H1 (cell line): ENCODE measurements around the gene ZNF358. TPM values are rescaled to one million over a fixed set of nuclear protein-coding genes. Genes with fewer than 3 reads are reported as not detected.

ENCODE experiments used
- CTCF ChIA-PET: fragments of 300-600 bp; sonication (Branson Sonifier 250); formaldehyde crosslinking; loops from one replicate; lab custom pipeline; 2021; ENCODE audit not compliant: partially characterized antibody; lab: Charles Lee
- POLR2A ChIA-PET: fragments of 300-600 bp; sonication (Branson Sonifier 250); formaldehyde crosslinking; loops from one replicate; lab custom pipeline; 2021; ENCODE audit warnings: inconsistent platforms; ENCODE audit not compliant: partially characterized antibody; lab: Charles Lee
- DNase-seq, 2 experiments: peaks; one replicate each; pipeline versions ENCODE4 v3.0.0 to v3.0.0-alpha.2; 2010 to 2022; ENCODE audit warnings: low spot score in 2 of 2, low read depth in 1 of 2, mixed read lengths in 1 of 2
- FAIRE-seq: peaks from 2 replicates; lab custom pipeline; 2011; peaks lifted over from hg19 to GRCh38; lab: Jason Lieb, UNC
- H2AFZ ChIP-seq: 2 replicates; pipeline ENCODE4 v1.8.1; 2012; ENCODE audit warnings: low read length, inconsistent platforms
- H2AK5ac ChIP-seq: 2 replicates; pipeline ENCODE4 v1.6.1; 2013; ENCODE audit warnings: low read depth, low read length
- H2BK120ac ChIP-seq: replicated peaks from 2 replicates; pipeline ENCODE3; 2013; ENCODE audit warnings: low read depth, low read length, inconsistent platforms
- H2BK12ac ChIP-seq: 2 replicates; pipeline ENCODE4 v1.6.1; 2013; ENCODE audit warnings: low read depth, low read length
- H2BK15ac ChIP-seq: 2 replicates; pipeline ENCODE4 v1.6.1; 2013; ENCODE audit warnings: low read length
- H2BK20ac ChIP-seq: 2 replicates; pipeline ENCODE4 v1.6.1; 2013; ENCODE audit warnings: low read length
- H2BK5ac ChIP-seq: 2 replicates; pipeline ENCODE4 v1.6.1; 2013; ENCODE audit warnings: low read depth, low read length
- H3K14ac ChIP-seq: 2 replicates; pipeline ENCODE4 v1.6.1; 2013; ENCODE audit warnings: inconsistent platforms; ENCODE audit not compliant: insufficient read length
- H3K18ac ChIP-seq: 2 replicates; pipeline ENCODE4 v1.6.1; 2013; ENCODE audit warnings: low read length; ENCODE audit errors: extremely low read depth
- H3K23ac ChIP-seq: 2 replicates; pipeline ENCODE4 v1.6.1; 2013; ENCODE audit warnings: inconsistent platforms; ENCODE audit not compliant: insufficient read length
- H3K23me2 ChIP-seq: 2 replicates; pipeline ENCODE4 v1.6.1; 2013; ENCODE audit warnings: low read depth, low read length
- H3K27ac ChIP-seq: 2 replicates; pipeline ENCODE4 v1.6.1; 2011; ENCODE audit warnings: low read depth, low read length, inconsistent platforms
- H3K27me3 ChIP-seq, 4 experiments: replicated peaks in 1 of 4; 1 replicate in 1 of 4; 2 replicates in 3 of 4; pipeline versions ENCODE4 v1.6.1 to v1.8.1; 2011 to 2013; ENCODE audit warnings: low read length in 3 of 4, mild to moderate bottlenecking in 3 of 4, inconsistent platforms in 2 of 4, mixed read lengths in 2 of 4, moderate library complexity in 1 of 4; ENCODE audit not compliant: control insufficient read depth in 3 of 4, insufficient read depth in 3 of 4; ENCODE audit errors: extremely low read depth in 1 of 4
- H3K36me3 ChIP-seq, 4 experiments: 2 replicates each; pipeline versions ENCODE4 v1.6.1 to v1.8.1; 2011 to 2013; ENCODE audit warnings: mild to moderate bottlenecking in 4 of 4, low read length in 3 of 4, moderate library complexity in 2 of 4, control low read depth in 1 of 4, inconsistent platforms in 1 of 4; ENCODE audit not compliant: insufficient read depth in 4 of 4, control insufficient read depth in 2 of 4
- H3K4ac ChIP-seq: replicated peaks from 2 replicates; pipeline ENCODE3; 2013; ENCODE audit warnings: low read length, low read depth, mixed read lengths, inconsistent platforms; ENCODE audit not compliant: insufficient read length
- H3K4me1 ChIP-seq, 4 experiments: replicated peaks in 1 of 4; 1 replicate in 1 of 4; 2 replicates in 3 of 4; pipeline versions ENCODE4 v1.6.1 to v1.8.1; 2011 to 2013; ENCODE audit warnings: low read length in 3 of 4, inconsistent platforms in 2 of 4, mixed read lengths in 1 of 4; ENCODE audit not compliant: insufficient read depth in 4 of 4, control insufficient read depth in 3 of 4
- H3K4me2 ChIP-seq, 2 experiments: 2 replicates each; pipeline versions ENCODE4 v1.6.1 to v1.8.1; 2011 to 2013; ENCODE audit warnings: low read depth in 2 of 2, low read length in 2 of 2, control low read depth in 1 of 2, inconsistent platforms in 1 of 2, mild to moderate bottlenecking in 1 of 2; ENCODE audit not compliant: insufficient read depth in 1 of 2
- H3K4me3 ChIP-seq, 4 experiments: fragments of 200-600, 300-600 bp in 1 of 4; sonication (generic), shearing (Covaris generic), sonication (Bioruptor Twin) in 1 of 4; 2 replicates each; pipeline versions ENCODE4 v1.5.1 to v1.8.1; 2011 to 2016; ENCODE audit warnings: low read length in 4 of 4, low read depth in 3 of 4, control low read depth in 2 of 4, inconsistent platforms in 2 of 4, mild to moderate bottlenecking in 2 of 4, mixed read lengths in 1 of 4, moderate library complexity in 1 of 4; ENCODE audit not compliant: insufficient read depth in 2 of 4; ENCODE audit errors: extremely low read depth in 1 of 4
- H3K56ac ChIP-seq: replicated peaks from 2 replicates; pipeline ENCODE3; 2013; ENCODE audit warnings: low read depth, mild to moderate bottlenecking, mixed read lengths, low read length, inconsistent platforms; ENCODE audit not compliant: insufficient read length
- H3K79me1 ChIP-seq: 2 replicates; pipeline ENCODE4 v1.6.1; 2013; ENCODE audit warnings: low read depth, low read length, control low read depth
- H3K79me2 ChIP-seq, 2 experiments: 2 replicates each; pipeline versions ENCODE4 v1.6.1 to v1.8.1; 2012 to 2013; ENCODE audit warnings: low read length in 2 of 2, mild to moderate bottlenecking in 2 of 2, inconsistent platforms in 1 of 2; ENCODE audit not compliant: insufficient read depth in 2 of 2, control insufficient read depth in 1 of 2
- H3K9ac ChIP-seq, 4 experiments: replicated peaks in 1 of 4; 1 replicate in 1 of 4; 2 replicates in 3 of 4; pipeline versions ENCODE4 v1.6.1 to v1.8.1; 2011 to 2013; ENCODE audit warnings: low read depth in 3 of 4, low read length in 3 of 4, control low read depth in 2 of 4, mild to moderate bottlenecking in 2 of 4, moderate library complexity in 2 of 4, inconsistent platforms in 1 of 4; ENCODE audit errors: extremely low read depth in 1 of 4
- H3K9me3 ChIP-seq, 2 experiments: 2 replicates each; pipeline versions ENCODE4 v1.6.1 to v1.8.1; 2012 to 2013; ENCODE audit warnings: mild to moderate bottlenecking in 2 of 2, moderate library complexity in 2 of 2, control low read depth in 1 of 2, inconsistent platforms in 1 of 2, low read depth in 1 of 2, low read length in 1 of 2, mixed read lengths in 1 of 2; ENCODE audit not compliant: insufficient read depth in 2 of 2
- H4K20me1 ChIP-seq, 2 experiments: replicated peaks in 1 of 2; 2 replicates each; pipeline versions ENCODE3 to v1.8.1; 2011 to 2013; ENCODE audit warnings: inconsistent platforms in 2 of 2, low read length in 2 of 2, mild to moderate bottlenecking in 1 of 2; ENCODE audit not compliant: insufficient read depth in 2 of 2, control insufficient read depth in 1 of 2
- H4K5ac ChIP-seq: 2 replicates; pipeline ENCODE4 v1.6.1; 2013; ENCODE audit warnings: low read length, low read depth, mixed read lengths, inconsistent platforms; ENCODE audit not compliant: insufficient read length
- H4K8ac ChIP-seq: 2 replicates; pipeline ENCODE4 v1.8.0; 2013; ENCODE audit warnings: mild to moderate bottlenecking, moderate library complexity, low read length, inconsistent platforms; ENCODE audit not compliant: insufficient read depth; ENCODE audit errors: extremely low read depth
- H4K91ac ChIP-seq: replicated peaks from 2 replicates; pipeline ENCODE3; 2013; ENCODE audit warnings: low read length, mixed read lengths, inconsistent platforms; ENCODE audit not compliant: insufficient read length
- BCL11A ChIP-seq, 2 experiments: IDR thresholded peaks; one replicate each; pipeline ENCODE4 v1.6.1; 2011; ENCODE audit warnings: low read depth in 2 of 2, low read length in 2 of 2, mild to moderate bottlenecking in 2 of 2
- GABPA ChIP-seq: IDR thresholded peaks from 2 replicates; pipeline ENCODE4 v1.6.1; 2011; ENCODE audit warnings: mild to moderate bottlenecking, low read length, moderate library complexity, borderline replicate concordance; ENCODE audit not compliant: insufficient read depth
- MAX ChIP-seq: IDR thresholded peaks from 2 replicates; pipeline ENCODE4 v1.6.1; 2012; ENCODE audit warnings: inconsistent platforms
- NRF1 ChIP-seq: IDR thresholded peaks from 2 replicates; pipeline ENCODE4 v1.6.1; 2011; ENCODE audit warnings: mild to moderate bottlenecking, low read depth, low read length, improper control_type of control experiment
- PHF8 ChIP-seq: fragments of 200-600 bp; sonication (generic); conservative IDR thresholded peaks from 2 replicates; pipeline ENCODE4 v1.7.1; 2012; ENCODE audit warnings: low read depth, mild to moderate bottlenecking, inconsistent platforms, low read length, moderate library complexity
- RNF2 ChIP-seq: fragments of 200-900, 300-1000 bp; sonication (generic); IDR thresholded peaks from 2 replicates; pipeline ENCODE4 v1.7.1; 2016; ENCODE audit warnings: borderline replicate concordance, low read depth, mild to moderate bottlenecking, antibody characterized with exemption, low read length; ENCODE audit not compliant: poor library complexity, severe bottlenecking; ENCODE audit errors: missing control alignments
- RXRA ChIP-seq: IDR thresholded peaks from 2 replicates; pipeline ENCODE4 v1.6.1; 2011; ENCODE audit warnings: low read depth, mild to moderate bottlenecking, low read length, moderate library complexity; ENCODE audit not compliant: insufficient read depth
- SAP30 ChIP-seq: fragments of 300-600 bp; sonication (generic); IDR thresholded peaks from 2 replicates; pipeline ENCODE4 v1.7.1; 2012; ENCODE audit warnings: low read length, moderate library complexity, mild to moderate bottlenecking, inconsistent platforms; ENCODE audit not compliant: insufficient read depth, insufficient replicate concordance
- SIX5 ChIP-seq: IDR thresholded peaks from 2 replicates; pipeline ENCODE4 v1.6.1; 2011; ENCODE audit warnings: mild to moderate bottlenecking, low read depth, low read length
- WGBS, 2 experiments: shearing (Covaris generic) in 1 of 2; methylation state at CpG; one replicate each; pipeline versions ENCODE4 v1.1.6 to v1.1.7; 2013 to 2015; ENCODE audit warnings: low lambda C conversion rate in 2 of 2, mixed read lengths in 2 of 2, inconsistent platforms in 1 of 2, low coverage in 1 of 2, missing lambda C conversion rate in 1 of 2; ENCODE audit not compliant: insufficient replicate concordance in 2 of 2, insufficient coverage in 1 of 2, insufficient read length in 1 of 2; ENCODE audit errors: extremely low coverage in 1 of 2, missing lambda C conversion rate in 1 of 2; 5-methylcytosine and 5-hydroxymethylcytosine counted together
- polyA plus RNA-seq, 7 experiments: library from polyadenylated mRNA; depleted of rRNA in 3 of 7; stranded (reverse) in 5 of 7; unstranded in 2 of 7; fragments of >200 nt in 5 of 7; fragments of 200-250 nt in 2 of 7; gene quantifications; 1 replicate in 5 of 7; 2 replicates in 1 of 7; 4 replicates in 1 of 7; pipeline versions ENCODE4 v1.2.1 to v1.2.3, GENCODE V29; 2011 to 2013; ENCODE audit warnings: missing spikeins in 2 of 7, mixed read lengths in 2 of 7
- total RNA-seq: library from RNA; stranded (reverse); fragmentation: NEBNext Ultra II Directional; extraction: Animal tissue kit (Norgen Biotek cat#: 25700); gene quantifications from 2 replicates; pipeline ENCODE4 v1.2.1, GENCODE V29; 2021
- TF ChIP-seq, protein P1 (sequence below): IDR thresholded peaks from 2 replicates; pipeline ENCODE4 v1.6.1; 2012; ENCODE audit warnings: low read length, inconsistent platforms

ZNF358 gene
- total and polyA plus RNA-seq, 2 of the 8 experiments (the other 6 are each of a cell fraction or from before 2014, with no cell fraction given): 40.0 to 60.3 TPM

- H3K18ac ChIP-seq: no peak overlapping the region
- no peak overlapping the region for H3K4me3 ChIP-seq
- H2BK5ac ChIP-seq: no peak overlapping the region
- POLR2A ChIA-PET: interaction anchor here (0.6 kb wide), 1 partner anchor 38 kb away, joined by 3 read pairs; no protein-coding TSS in a partner anchor
- no peak overlapping the region for H2BK15ac ChIP-seq
- H2AFZ ChIP-seq: no peak overlapping the region
- H4K91ac ChIP-seq: no peak overlapping the region
- no peak overlapping the region for H3K4me2 ChIP-seq
- no peak overlapping the region for H3K14ac ChIP-seq
- H3K27me3 ChIP-seq: no peaks in the 10 kb centered on the region
- H4K8ac ChIP-seq: no peak overlapping the region
- no peak overlapping the region for H3K4ac ChIP-seq
- H2BK120ac ChIP-seq: no peak overlapping the region
- H3K79me1 ChIP-seq: no peaks in the 10 kb centered on the region
- H3K56ac ChIP-seq: no peak overlapping the region
- H3K23me2 ChIP-seq: no peaks in the 10 kb centered on the region
- no peak overlapping the region for H3K23ac ChIP-seq
- peaks cover 0 to 4% of the 10 kb centered on the region in 2 experiments for H4K20me1 ChIP-seq
- H3K36me3 ChIP-seq: peaks cover 0 to 21% (median 6%) of the 10 kb centered on the region in 4 experiments; a peak in 4 of 8 replicates
- FAIRE-seq: no peak
- no peaks in the 10 kb centered on the region for H3K79me2 ChIP-seq
- H2AK5ac ChIP-seq: no peak overlapping the region
- H4K5ac ChIP-seq: no peak overlapping the region
- no peaks in the 10 kb centered on the region for H3K4me1 ChIP-seq
- no peak for DNase-seq
- 95% methylated on average over 23 of the region's 31 CpGs; no CpG with 5 or more reads in 1 of the 2 experiments for WGBS, 2 experiments
- H3K9ac ChIP-seq: no peak overlapping the region
- no peak overlapping the region for H3K27ac ChIP-seq
- no peak overlapping the region for H2BK12ac ChIP-seq
- no peak overlapping the region for H2BK20ac ChIP-seq
- H3K9me3 ChIP-seq: no peaks in the 10 kb centered on the region
- CTCF ChIA-PET: no interaction called here
- no peak for TF ChIP-seq GABPA
- TF ChIP-seq MAX: no peak
- no peak for TF ChIP-seq PHF8
- no peak for TF ChIP-seq SIX5
- no peak for TF ChIP-seq RXRA
- TF ChIP-seq NRF1: no peak
- no peak for TF ChIP-seq RNF2
- no peak for TF ChIP-seq SAP30
- TF ChIP-seq BCL11A (IDR thresholded peaks at IDR 0.05; ENCODE audit: low read depth in 2 of 2, low read length in 2 of 2): no peak
- TF ChIP-seq, protein P1, sequence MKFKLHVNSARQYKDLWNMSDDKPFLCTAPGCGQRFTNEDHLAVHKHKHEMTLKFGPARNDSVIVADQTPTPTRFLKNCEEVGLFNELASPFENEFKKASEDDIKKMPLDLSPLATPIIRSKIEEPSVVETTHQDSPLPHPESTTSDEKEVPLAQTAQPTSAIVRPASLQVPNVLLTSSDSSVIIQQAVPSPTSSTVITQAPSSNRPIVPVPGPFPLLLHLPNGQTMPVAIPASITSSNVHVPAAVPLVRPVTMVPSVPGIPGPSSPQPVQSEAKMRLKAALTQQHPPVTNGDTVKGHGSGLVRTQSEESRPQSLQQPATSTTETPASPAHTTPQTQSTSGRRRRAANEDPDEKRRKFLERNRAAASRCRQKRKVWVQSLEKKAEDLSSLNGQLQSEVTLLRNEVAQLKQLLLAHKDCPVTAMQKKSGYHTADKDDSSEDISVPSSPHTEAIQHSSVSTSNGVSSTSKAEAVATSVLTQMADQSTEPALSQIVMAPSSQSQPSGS: no peak
Observed at GRCh38 chr19:7469669-7470285, 46.1 kb upstream of the ZNF358 start.
